GM12874 (cell line): Measurements from ENCODE around the gene UBC.

Source experiments
- TF ChIP-seq, protein P1 (sequence below): IDR thresholded peaks from 2 replicates; pipeline ENCODE4 v1.5.1; 2011; ENCODE audit warnings: low read depth, mild to moderate bottlenecking, control low read depth, low read length, moderate library complexity; ENCODE audit not compliant: insufficient read depth

UBC gene

DNA sequence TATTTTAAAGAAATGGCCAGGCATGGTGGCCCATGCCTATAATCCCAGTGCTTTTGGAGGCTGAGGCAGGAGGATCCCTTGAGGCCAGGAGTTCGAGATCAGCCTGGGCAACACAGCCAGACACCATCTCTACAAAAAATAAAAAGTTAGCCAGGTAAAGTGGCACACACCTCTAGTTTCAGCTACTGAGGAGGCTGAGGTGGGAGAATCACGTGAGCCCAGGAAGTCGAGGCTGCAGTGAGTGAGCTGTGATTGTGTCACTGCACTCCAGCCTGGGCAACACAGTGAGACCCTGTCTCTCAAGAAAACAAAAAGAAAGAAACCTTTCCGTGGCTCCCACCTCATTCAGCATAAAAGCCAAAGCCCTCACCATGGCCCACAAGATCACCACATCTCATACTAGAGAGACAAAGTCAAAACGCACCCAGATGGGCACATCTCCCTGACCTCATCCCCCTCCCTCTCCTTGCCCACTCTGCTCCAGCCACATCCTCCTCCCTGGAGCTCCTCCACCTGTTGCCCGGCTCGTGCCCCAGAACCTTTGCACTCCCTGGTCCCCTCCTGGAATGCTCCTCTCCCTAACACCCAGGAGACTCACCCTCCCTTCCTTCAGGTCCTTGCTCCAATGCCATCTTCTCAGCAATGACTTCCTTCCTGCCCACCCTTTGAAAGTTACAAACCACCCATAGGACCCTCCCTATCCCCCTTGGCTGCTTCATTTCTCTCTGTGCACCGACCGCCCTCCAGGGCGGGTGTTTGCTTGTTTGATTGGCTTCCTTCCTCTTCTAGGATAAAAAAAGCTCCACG is 46.0 kb downstream of the UBC start:
- TF ChIP-seq, protein P1, sequence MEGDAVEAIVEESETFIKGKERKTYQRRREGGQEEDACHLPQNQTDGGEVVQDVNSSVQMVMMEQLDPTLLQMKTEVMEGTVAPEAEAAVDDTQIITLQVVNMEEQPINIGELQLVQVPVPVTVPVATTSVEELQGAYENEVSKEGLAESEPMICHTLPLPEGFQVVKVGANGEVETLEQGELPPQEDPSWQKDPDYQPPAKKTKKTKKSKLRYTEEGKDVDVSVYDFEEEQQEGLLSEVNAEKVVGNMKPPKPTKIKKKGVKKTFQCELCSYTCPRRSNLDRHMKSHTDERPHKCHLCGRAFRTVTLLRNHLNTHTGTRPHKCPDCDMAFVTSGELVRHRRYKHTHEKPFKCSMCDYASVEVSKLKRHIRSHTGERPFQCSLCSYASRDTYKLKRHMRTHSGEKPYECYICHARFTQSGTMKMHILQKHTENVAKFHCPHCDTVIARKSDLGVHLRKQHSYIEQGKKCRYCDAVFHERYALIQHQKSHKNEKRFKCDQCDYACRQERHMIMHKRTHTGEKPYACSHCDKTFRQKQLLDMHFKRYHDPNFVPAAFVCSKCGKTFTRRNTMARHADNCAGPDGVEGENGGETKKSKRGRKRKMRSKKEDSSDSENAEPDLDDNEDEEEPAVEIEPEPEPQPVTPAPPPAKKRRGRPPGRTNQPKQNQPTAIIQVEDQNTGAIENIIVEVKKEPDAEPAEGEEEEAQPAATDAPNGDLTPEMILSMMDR = no peak

DNA sequence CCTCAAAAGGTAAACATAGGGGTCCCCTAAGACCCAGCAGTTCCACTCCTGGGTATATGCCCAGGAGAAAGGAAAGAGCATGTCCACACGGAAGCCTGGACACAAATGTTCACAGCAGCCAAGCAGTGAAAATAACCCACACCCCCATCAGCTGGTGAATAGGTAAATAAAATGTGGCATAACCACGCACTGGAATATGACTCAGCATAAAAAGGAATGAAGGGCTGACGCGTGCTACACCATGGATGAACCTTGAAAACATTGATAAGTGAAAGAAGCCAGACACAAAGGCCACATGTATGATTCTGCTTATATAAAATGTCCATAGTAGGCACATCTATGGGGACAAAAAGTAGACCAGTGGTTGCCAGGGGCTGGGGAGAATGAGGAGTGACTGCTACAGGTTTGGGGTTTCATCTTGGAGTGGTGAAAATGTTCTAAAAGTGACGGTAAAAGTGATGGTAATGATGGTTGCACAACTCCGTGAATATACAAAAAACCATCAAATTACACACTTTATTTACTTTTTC is 47.0 kb downstream of the UBC start:
- TF ChIP-seq, protein P1 = no peak

DNA sequence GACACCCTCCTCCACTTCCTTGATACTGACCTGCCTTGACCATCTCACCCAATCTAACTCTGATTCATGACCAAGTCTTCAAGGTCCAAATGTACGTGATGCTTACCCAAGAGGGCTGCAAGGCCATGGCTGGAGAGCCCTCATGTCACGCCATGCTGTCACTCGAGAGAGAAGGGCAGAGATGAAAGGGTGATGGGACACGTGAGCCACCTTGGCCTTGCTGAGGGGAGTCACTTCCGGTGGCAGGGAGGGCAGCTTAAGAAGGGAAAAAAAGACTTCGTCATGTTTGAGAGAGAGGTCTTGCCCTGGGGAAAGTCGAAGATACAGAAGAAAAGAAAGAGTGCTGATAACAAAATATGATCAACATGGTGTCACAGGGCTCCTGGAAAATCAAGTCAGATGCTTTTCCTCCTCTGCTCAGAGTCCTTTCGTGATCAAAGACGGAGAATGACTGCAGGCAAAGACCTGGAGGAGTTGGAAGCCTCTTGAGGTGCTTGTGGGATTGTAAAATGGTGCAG is 47.5 kb downstream of the UBC start:
- TF ChIP-seq, protein P1 = no peak

DNA sequence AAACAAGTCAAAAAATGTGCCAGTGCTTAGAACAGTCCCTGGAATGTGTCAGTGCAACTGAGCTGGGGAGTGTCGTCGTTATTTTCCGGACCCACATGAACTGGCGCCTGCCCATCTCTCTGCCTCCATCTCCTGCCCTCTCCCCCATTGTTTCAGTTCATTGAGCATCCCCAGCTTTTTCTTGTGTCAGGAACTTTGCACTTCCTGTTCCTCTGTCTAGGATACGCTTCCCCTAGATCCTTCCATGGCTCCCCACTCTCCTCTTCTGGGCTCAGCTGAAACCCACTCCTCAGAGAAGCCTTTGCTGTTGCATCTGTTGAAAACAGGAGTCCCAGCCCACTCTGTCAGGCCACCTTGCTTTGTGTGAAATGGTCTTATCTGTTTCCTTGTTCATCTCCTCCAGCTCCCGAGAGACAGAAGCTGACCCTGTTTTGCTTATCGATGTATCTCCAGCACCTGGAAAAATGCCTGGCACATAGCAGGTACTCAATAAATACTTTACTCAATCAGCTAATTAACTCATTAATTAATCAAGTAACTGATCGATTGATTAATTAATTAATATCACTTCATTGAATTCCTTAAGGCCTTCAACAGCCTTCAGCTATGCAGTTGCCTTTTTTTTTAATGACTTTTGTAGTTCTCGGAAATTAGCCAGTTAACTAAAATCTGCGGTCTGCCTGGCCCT is 48.1 kb downstream of the UBC start:
- TF ChIP-seq, protein P1 = no peak

DNA sequence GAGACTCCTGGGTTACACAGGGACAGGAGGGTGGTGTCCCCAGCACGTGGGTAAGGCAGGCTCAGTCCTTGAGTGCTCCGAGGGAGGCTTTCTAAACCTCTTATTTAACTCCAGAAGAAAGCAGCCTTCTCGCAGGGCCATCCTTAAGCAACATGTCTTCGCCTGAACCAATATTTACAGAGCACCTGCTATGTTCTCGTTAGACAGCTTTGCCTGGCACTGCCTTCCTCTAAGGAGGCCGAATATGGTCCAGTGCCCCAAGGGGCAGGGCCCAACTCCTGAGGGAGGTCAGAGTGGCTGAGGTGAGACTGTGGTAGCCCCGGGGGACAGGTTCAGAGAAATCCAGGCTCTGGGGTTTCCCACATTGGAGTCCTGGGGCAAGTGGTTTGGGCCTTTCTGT is 48.7 kb downstream of the UBC start:
- TF ChIP-seq, protein P1 = no peak

DNA sequence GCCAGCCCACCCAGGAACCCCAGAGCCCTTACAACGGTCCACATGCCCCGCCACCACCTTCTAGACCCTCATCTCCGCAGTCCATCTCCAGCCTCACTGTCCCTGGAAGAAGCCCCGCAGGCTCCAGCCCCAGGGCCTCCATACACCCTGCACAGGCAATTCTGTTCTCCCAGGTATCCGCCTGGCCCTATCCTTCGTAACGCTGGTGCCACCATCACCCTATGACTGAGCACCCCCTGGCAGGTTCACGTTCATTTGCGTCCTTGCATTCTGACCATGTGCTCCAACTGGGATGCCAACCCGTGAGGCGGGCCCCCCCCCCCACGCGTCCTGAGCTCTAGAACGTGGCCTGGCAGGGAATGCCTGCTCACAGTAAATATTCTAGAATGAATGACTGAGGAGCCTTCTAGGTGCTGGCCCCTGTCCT is 50.1 kb downstream of the UBC start:
- TF ChIP-seq, protein P1 = no peak
